Stimulated activated CD4-positive, alpha-beta T cell treated with anti-CD3 and anti-CD28 coated beads, TNF-alpha, amount 100 ng/mL, for 48 hours (primary cell): ENCODE measurements around the gene SLC24A3.

Source experiments
- DNase-seq, 3 donors: peaks; one replicate each; pipeline ENCODE4 v3.0.0-alpha.2; 2020; ENCODE audit warnings: low read depth in 3 of 3

Gene SLC24A3

GRCh38 chr20:19384940-19385339, 172.5 kb downstream of the SLC24A3 start:
- DNase-seq, result no peak

DNA sequence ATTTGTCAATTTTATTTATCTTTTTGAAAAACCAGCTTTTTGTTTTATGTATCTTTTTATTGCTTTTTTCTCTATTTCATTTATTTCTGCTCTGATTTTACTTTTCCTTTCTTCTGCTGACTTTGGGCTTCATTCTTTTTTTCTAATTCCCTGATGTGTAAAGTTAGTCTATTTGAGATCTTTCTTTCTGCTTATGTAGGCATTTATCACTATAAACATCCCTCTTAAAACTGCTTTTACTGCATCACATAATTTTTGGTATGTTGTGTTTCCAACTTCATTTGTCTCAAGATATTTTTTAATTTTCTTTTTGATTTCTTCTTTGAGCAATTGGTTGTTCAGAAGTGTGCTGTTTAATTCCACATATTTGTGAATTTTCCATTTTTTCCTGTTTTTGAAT, 174.8 kb downstream of the SLC24A3 start:
- no peak for DNase-seq

GRCh38 chr20:19392344-19393130, 180.1 kb downstream of the SLC24A3 start:
- no peak for DNase-seq

DNA sequence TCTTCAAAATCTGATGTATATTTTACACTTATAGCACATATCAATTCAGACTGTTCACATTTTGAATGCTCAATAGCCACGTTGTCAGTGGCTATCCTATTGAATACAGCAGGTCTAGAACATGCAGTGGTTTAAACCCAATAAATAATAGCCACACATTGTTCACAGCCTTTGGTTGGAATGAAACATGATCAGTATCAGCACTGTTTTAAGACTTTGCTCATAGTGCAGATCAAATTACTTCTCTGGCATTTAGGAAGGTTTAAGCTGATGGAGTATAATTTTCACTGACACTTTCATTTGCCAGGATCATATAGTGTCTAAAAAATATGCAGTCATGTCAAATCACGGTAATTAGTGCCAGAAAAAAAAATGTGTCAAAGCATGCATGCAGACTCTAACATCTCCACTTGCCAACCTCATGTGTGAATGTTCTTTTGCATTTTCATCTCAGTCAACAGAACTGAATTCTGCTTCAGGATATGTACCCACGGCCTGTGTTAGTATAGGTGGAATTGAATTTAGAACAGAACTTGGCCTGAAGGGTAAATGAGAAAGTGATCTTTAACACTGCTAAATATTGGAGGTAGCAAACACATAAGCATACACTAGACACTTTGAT, 184.1 kb downstream of the SLC24A3 start:
- DNase-seq, result no peak

DNA sequence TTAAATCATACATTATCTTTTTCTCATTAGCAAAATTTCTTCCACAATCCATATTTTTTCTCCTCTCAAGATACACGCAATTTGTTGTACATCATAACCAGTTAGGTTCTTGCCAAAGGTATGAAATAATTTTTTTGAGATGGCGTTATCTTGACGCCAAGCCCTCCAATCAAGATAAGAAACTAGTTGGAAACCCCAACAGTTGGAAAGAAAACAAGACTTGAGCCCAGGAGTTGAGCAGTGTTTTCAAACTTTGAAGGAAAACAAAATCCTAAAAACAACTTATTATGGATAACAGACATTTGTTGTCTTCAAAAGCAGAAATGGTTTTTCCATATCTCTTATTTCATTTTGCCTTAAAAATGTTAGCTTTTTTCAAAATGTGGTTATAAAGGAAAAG, 184.8 kb downstream of the SLC24A3 start:
- no peak for DNase-seq

DNA sequence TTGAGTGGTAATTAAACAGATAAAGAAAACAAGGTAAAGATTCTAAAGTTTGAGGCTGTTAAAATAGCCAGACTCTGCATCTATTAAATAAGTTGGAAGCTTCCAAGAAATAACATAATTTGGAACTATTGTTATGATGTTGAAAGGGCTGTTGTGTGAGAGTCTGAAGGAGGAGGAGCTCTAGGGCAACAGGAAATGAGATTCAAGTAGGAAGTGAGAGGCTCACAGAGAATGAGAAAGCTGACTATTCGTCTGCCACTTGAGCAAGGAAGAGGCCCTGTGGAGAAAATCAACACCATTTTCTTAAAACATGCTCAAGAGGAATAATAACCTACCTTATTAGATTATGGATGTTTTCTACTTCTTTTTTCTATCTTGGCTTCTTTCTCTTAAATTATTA, 185.2 kb downstream of the SLC24A3 start:
- DNase-seq, result no peak

DNA sequence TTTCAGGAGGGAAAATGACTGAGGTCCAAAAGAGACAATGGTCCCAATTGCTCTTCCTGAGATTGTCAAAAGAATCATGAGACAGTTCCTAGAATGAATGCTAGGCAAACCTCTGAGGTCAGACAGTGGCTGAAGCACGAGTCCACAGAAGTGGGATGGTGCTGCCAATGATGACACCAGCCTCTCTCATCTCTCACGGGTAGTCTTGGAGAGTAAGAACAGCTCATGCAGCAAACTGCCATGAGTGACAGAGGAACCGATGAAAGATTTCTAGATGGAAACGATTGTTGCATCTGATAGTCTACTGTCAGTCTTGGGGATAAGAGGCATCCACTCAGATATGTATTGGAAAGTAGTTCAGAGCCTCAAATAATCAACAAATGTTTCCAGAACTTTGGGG, 188.7 kb downstream of the SLC24A3 start:
- no peak for DNase-seq

GRCh38 chr20:19403549-19403948, 191.1 kb downstream of the SLC24A3 start:
- DNase-seq, result no peak

- DNase-seq, result no peak
Observed at GRCh38 chr20:19404826-19405225, 192.4 kb downstream of the SLC24A3 start.

DNA sequence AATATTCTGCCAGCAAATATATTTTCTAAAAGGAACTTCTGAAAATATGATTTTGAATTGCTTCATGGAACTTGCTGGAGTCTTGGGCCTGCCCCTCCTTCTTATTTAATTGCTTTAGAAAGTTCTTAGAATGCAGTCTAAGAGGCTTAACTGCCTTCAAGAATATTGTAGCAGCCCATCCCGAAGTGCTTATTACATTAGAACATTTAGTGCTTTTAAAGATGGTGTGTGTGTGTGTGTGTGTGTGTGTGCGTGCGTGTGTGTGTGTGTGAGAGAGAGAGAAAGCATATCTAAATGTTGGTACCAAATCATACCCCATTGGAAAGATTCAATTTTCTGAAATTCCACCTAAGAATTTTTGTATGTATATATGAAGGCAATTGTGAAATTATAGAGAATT, 193.5 kb downstream of the SLC24A3 start:
- no peak for DNase-seq

DNA sequence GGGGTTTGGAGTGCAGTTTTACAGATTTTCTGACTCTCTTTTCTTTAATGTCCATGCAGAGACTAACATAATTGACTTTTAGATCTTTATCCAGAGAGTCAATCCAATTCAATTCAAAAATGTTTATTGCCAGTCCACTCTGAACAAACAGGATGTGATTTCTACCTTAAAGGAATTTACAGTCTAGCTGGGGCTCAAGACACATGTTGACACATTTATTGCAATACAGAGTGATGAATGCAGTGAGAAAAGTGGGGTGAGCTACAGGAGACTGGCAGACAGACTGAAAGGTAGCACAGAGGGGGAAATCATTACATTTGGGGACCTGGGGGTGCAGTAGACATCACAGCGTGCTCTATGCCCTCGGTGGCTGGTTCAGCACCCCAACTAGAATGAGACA, 193.9 kb downstream of the SLC24A3 start:
- no peak for DNase-seq

DNA sequence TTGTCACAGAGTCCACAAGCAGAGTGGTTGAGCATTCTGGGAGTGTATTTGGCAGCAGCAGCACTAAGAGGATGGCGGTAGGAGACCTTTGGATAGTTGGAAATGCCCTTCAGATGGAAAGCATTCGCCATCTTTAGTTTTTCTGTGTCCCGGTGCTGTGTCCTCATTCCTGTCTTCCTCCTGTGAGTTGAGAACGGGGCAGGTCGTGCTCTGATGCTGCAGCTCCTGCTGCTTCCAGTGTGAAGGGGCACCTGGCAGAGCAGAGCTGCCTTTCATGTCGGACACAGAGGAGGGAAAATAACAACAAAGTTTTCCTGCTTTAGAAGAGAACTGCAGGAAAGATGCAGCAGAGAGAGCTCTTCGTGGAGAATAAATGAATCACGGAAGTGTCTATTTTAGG, 194.8 kb downstream of the SLC24A3 start:
- DNase-seq, result no peak

DNA sequence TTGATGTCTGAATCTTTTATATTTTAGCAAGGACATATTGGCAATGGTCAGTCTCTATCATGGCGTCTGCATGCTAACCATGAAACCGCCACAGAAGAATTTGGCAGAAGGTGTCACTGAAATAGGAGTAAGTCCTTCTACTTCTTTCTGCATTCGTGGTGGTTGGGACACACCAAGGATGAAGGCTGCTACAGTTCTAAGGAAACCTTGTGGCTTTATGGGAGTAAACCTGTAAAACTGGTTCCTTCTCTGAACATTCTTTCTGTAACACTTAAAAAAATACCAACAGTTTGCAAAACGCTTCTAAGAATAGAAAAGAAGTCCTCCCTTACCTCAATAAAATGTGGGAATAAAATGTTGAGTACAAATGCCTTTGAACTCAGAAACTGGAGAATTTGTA, 195.3 kb downstream of the SLC24A3 start:
- DNase-seq, result no peak

DNA sequence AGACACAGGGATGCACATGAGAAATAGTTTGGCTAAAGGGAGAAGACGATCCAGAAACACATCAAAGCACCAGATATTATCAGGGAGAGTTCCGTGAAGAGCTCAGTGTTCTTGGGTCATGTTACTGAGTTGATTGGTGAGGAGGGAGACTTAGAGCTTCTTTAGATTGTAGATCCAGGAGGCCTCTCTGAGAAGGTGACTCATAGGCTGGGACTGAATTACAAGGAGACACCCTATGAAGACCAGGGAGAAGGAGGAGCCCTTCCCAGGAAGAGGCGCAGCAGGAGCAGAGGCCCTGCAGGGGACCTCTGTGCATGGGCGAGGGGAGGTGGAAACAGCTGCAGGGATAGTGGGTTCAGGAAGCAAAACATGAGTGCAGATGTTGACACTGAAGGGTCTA, 196.5 kb downstream of the SLC24A3 start:
- no peak for DNase-seq

GRCh38 chr20:19411811-19412210, 199.4 kb downstream of the SLC24A3 start:
- DNase-seq, result no peak

DNA sequence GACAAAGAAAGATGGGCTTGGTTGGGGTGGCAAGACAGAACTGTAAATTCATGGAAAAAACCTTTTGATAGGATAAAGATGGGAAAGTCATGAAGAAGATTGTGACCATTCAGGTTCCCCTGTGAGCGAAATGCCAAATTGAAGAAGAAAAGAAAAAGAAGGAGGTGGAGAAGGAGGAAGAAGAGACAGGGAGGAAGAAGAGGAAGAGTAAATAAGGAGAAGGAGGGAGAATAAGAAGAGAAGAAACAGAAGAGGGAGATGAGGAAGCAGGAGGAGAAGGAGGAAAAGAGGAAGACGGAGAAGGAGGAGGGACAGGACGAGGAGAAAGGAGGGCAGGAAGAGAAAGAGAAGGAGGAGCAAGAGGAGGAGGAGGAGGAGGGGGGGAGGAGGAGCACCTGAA, 199.8 kb downstream of the SLC24A3 start:
- DNase-seq, result no peak

- DNase-seq, result no peak
Observed at GRCh38 chr20:19414600-19414999, 202.2 kb downstream of the SLC24A3 start.

DNA sequence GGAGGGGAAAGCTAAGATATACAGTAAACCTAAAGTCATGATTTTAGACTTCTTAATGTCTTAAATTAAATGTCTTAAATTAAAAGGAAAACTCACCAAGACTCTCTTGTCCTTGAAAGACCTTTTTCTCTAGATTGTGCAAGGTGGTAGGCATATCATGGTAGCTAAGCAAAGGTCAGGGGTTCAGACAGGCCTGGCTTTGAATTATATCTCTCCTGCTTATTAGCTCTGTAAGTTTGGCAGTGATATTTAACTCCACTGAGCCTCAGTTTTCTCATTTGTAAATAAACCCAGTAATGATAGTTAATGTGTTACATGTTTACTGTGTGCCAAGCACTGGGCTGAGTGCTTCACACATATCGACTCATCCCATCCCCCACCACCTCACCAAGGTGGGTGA, 203.3 kb downstream of the SLC24A3 start:
- no peak for DNase-seq

DNA sequence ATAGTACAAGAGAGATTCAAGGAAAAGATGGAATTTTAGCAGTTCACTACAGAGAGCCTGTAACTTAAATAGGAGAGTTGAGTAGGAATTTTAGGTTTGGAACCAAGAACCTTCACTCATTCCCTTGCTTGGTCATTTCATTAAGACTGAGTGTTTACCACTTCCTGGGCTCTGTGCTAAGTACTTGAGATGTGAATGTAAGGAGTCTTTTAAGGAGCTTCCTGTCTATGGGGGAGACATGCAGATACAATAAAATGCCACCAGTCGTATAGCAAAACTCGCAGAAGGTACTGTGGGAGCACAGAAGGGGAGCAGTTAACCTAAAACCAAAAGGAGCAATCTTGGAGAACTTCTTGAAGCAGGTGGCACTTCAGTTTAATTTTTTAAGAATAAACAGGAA, 204.2 kb downstream of the SLC24A3 start:
- no peak for DNase-seq

DNA sequence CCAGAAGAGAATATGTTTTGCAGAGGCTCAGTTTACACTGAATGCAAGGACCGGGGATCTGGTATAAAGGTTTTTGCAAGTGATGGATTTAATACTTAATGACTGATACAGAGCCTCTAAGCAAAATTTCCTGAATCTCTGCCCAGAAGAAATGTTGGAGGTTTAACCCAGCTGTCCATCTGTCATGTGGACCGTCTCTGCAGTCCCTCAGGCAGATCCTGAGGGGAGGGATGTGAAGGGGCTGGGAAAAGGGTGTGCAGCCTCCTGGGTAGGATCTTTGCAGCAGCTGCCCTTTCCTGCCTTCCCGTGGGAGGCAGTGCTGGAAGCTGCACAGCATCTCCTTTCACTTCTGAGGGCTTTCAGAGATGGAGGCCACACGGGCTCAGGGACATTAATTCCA, 207.0 kb downstream of the SLC24A3 start:
- no peak for DNase-seq

DNA sequence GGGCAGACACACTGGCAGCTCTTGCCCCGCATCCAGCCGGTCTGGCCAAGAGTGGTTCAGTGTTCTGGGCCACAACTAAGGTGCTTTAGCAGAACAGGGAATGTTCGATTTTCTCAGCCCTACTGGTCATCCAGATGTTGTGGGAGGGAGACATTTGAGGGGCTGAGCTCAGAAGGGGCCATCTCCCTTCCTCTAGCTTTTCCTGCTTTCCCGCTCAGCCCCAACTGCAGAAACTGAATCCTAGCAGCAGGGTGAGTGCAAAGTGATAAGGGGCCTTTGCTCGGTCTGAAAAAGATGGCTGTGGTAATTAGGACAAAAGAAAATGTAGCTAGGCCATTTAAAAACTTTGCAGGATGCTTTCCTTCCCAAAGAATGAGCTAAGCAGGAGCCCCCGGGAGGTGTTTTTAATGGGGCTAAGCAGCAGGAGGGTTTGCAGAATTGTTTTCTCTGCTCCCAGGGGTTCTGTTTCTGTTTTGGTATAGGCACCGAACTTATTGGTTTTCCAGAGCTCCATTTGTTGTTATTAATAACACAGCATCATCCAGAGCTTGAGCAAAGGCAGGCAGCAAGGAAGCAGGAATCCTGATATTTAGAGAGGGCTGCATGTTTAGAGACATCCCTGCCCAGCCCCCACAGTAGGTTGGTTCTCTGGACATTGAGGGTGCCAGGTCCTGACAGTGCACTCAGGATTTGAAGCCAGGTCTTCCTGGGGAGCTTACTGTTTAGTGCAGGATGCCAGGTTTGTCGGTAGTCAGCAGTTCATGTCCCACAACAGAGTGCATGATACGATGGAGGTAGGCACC, 210.9 kb downstream of the SLC24A3 start:
- no peak for DNase-seq

DNA sequence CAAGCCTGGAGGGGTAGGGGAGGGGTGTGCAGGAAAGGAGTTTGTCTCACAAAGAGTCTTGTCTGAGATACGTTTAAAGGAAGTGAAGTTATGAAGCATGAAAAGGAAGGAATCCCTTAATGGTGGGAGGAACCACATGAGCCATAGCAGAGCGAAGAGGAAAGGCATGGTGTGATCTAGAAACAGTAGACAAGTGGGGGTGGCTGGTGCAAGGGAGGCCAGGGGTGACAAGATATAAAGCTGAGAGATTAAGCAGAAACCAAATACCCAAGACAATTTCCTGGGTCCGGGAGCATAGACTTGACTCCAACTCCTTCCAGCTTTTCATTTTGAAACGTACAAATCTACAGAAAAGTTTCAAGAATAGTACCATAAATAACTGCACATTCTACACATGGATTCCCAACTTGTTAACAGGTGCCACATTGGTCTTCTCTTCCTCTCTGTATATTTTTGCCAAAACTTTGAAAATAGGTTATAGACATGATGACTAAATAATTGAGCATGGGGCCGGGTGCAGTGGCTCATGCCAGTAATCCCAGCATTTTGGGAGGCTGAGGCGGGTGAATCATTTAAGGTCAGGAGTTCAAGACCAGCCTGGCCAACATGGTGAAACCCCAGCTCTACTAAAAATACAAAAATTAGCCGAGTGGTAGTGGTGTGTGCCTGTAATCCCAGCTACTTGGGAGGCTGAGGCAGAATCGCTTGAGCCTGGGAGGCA, 211.6 kb downstream of the SLC24A3 start:
- DNase-seq, result no peak
